M059J (cell line): ENCODE measurements around the gene ADCY5. TPM values are rescaled to one million over a fixed set of nuclear protein-coding genes. Genes with fewer than 3 reads are reported as not detected.

Source experiments
- DNase-seq: peaks from one replicate; pipeline ENCODE4 v3.0.0-alpha.2; 2012; ENCODE audit warnings: low read depth
- total RNA-seq: library from RNA; depleted of rRNA; stranded (reverse); fragments of >200 nt; shearing (Covaris generic); gene quantifications from 2 replicates; pipeline ENCODE4 v1.2.3, GENCODE V29; 2014

The ADCY5 gene
- total RNA-seq, 1 experiment from 2014 or later, result not detected

DNA sequence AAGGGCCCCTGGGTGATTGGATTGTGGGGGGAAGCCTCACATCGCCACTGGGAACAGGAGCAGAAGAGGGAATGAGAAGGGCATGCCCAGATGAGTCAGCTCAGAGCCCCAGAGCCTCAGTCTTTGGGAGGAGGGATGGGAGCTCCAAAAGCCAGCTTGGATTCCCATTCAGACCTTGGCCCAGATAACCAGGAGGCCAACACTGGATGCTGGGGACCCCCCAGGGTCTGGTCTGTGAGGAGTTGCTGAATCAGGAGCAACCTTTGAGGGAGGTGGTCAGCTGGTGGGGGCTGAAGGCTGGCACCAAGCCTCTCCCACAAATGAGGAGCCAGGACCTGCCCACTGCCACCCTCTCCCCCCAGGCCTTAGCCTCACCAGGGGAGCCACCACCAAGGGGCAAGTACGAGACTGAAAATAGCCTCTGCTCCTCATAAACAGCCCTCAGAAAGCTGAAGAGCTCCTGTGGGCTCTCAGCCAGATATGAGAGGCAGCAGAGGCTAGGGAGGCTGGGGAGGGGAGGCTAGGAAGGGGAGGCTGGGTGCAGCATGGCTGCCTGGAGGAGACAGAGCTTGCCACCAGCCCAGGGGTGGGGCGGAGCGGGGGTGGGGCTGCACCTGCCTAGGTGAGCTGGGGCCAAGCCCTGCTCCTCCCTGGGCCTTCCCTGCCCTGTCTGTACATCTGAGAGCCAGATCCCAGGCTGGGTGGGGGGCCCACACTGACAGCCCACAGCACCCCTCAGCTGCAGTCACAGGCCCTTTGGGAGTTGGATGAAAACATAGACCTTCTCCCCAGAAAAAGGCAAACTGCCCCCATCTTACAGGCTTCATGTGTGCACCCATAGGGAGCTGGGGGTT is 147.3 kb downstream of the ADCY5 start:
- no peak for DNase-seq

DNA sequence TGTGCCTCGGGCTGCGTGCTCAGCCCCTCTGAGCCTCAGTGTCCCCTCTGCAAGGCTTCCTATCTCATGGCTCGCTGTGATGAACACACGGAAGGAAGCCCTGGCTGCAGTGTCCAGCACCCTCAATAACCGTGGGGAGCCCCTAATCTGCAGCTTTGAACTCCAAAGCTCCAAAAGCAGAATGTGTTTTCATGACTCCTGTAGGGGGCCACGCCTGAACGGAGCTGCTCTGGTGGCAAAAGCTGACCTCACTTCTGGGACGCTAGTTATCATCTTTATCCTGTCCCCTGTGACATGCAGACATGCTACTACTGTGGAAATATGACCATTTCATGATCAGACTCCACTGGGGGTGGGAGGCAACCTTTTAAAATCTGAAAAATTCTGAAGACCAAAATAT is 148.3 kb downstream of the ADCY5 start:
- DNase-seq, result no peak

DNA sequence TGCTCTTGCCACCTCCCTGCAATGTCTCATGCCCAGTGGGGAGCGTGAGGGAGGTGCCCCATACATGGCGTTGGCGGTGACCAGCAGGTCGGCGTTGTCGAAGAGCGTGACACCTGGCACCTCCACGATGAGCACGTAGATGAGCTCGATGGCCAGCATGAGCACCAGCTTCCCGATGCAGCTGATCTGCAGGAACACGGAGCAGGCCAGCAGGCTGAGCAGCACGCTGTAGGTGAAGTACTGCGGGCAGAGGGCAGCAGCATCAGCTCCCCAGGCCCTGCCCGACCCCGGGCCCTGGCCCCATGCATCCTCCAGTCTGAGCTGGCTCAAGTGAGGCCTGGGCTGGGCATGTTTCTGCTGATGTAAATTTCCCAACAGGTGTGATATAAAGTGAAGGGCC is 148.8 kb downstream of the ADCY5 start:
- DNase-seq, result no peak

DNA sequence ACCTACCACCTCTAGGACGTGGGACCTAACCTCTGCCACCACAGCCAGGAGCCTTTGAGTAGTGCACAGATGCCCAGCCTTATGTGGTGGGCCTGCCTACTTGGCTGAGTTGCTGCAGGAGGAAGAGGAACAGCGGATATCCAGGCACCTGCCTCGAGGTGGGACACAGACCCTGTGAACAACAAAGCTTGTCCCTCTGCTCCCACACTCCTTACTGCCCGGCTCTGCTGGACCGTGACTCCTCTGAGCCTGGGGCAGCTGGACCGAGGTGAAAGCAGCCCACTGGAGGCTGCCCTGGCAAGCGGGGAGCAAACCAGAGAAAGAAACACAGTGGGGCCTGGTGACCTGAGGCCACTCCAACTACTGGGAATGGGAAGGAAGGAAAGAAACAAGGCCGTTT is 149.3 kb downstream of the ADCY5 start:
- no peak for DNase-seq

DNA sequence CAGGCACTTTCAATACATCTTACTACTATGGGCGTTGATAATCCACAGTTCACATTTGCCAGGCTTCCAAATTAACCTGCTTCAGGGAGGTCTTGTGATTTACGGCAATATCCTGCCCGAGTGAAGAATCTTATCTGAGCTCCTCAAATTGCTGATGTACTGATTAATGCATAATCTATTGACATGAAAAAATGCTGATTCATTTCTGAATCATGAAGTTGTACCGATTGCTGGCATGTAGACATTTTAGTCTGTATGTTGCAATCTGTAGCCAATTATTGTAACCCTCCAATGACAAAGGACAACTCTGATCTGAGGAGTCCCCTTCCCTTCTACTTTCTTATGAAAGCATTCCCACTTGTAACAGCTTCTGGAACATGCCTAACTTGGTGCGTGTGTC is 150.0 kb downstream of the ADCY5 start:
- DNase-seq, result no peak

DNA sequence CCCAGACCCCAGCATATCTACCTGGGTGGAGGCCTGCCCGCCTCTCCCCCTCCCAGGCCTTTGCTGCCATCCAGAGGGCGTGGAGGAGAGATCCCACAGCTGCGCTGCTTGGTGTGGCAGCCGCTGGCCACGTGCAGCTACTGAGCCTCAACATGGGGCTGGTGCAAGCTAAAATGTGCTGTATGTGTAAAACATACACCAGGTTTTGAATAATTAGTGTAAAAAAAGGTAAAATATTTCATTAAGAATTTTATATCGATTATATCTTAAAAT is 151.3 kb downstream of the ADCY5 start:
- no peak for DNase-seq

DNA sequence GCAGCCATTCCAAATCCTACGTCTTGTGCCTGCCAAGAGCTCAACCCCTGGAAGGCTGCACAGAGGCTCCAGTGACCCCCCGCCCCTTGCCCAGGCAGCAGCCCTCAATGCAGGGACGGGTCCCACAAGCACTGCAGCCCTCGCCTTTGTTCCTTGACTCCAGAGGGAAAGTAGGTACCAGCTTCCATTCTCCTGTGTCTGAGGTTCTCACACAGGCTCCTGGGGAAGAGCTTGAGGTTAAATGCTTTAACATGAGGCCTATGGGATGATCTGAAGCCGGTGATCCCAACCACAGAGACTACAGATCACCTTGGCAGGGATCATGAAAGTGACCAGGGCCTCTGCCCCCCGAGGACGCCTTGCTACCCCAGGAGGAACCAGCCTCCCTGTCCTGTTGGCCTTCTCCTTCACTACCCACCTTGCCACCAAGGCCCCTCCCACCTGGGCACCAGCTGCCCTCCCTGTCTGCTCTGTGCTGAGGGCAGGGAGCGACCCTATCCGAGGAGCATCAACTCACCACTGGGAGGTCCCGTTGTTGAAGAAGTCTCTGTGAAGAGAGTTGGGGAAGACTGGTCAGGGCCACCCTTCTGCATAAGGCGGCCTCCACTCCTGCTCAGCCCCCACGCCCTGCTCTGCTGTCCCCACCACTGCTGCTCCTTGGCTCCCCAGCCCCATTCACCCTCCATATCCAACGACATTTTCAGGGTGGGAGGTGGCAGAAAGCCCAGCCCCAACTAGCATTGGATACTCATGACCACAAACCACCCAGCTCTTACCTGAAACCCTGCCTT is 151.9 kb downstream of the ADCY5 start:
- no peak for DNase-seq

DNA sequence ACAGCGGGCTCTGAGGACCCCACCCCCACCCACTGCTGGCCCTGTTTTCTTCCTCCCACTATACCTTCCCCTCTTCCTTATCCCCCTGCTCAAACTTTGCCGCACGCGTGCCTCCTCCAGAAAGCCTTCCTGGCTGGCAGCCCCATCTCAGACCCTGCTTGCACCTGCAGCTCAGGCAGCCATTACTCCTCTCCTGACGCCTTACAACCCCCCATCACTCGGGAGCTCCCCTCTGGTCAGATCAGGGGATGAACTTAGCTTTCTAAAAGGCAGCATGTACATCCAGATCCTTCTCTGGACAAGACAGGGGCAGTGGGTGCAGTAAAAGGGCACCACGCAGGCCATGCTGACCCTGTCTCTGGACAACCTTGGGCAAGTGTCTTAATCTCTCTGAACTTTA is 152.6 kb downstream of the ADCY5 start:
- DNase-seq, result no peak

DNA sequence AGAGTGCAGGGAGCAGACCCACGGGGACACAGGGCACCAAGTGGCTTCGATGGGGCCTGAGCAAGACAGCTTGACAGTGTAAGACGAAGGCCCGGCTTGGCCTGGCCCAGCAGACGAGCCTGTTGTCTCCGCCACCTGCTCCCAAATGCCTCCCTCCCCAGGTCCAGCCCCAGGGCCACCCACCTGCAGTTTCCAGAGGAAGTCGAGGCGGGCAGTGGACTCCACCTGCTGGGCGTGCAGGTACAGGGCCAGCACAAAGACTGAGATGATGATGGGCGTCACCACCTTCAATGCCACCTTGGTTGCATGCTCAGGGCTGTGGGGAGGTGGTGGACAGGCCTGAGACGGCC is 153.0 kb downstream of the ADCY5 start:
- no peak for DNase-seq

DNA sequence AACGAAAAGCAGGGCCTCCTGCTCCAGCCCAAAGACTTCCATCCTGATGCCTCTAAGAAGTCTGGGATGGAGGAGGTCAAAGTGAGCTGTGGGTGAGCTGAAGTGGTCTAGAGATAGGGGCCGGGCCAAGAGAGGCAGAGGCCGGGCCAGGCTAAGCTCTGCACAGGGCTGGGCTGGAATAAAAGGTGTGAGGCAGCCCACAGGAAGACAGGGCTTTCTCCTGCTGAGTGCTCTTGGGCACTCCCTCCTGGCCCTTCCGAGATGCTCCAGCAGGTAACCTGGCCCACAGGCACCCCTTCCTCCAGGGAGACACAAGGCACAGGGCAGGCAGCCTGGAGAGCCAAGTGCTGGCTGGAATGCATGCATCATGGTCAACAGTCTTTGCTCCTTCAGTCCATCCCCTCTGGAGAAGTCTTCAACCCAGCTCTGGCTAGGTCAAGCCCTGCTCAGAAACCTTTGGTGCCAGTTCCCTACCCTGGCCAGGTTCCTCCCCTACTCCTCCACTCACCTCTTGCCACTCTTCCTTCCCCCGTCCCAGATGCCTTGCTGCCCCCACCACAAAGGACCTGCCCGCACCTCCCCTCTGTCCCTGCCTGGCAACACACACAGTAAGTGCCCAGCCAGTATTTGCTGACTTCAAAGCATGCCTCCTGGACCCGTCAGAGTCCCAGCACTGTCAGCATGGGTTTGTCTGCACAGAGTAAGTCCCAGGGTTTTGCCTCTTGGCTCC is 153.6 kb downstream of the ADCY5 start:
- DNase-seq, result no peak

DNA sequence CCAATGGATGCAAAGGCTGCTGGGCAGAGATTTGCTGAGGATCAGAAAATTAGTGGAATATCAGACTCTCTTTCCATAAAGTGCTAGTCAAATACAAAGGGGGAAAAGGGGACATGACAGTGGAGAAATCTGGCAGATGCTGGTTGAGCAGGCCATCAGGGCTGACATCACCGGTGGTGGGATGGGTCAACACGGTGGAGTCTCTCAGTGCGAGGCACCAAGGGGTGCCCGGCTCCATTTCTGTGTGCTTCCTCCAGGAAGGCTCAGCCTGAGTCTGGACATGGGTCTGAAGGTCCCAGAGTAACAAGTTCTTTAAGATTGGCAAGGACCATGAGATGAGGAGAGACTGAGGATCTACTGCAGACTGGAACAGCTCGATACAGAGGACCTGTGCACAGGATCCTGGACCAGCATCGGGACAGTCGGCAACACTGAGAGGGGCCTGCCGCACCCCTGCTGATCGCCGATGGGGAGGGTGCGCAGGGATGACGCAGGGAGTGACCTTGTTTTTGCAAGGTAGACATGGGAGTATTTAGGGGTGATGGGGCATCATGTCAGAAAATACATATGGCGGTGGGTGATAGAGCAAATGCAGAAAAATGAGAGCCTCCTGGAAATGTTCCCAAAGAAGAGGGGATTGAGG is 154.5 kb downstream of the ADCY5 start:
- no peak for DNase-seq

DNA sequence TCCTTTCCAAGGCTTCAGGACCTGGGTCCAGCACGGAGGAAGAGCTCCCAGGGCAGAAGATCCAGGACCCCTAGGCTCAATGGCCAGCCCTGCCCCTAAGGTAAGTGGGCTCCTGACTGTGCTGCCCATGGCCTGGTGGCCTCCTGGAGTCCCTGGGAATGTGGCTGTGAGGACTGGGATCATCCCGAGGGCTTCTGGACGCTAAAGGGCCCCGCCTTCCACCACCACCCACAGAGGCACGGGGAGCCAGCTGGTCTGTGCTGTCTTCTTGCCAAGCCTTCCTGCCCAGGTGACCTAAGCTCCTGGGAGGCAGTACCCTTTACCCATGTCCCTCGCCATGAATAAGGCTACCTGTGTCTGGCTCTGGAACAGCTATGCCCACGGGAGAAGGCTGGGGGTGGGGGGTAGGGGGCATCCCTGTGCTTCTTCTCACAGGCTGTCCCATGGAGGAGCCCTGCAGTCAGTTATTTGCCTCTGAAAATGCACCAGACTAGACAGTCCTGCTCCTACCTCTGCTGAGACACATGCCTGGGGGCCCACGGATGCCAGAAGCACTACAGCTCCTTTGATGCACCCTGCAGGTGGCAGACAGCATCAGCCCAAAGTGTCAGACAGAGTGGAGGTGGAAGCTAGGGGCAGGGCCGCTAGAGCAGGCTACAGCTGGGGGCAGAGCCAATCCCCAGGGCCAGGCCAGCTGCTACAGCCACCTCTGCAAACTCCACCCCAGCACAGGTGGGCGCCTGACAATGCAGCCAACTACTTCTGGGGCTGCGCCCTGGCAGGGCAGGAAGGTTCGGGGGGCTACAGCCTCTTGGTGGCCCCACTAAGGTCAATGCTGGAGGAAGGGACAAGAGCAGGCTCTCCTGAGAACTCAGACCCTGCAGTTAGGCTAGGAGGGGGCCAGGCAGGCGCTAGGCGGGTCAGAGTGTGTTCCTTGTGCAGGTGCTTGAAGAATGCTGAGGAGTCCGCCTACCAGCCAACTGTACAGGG is 156.3 kb downstream of the ADCY5 start:
- no peak for DNase-seq

DNA sequence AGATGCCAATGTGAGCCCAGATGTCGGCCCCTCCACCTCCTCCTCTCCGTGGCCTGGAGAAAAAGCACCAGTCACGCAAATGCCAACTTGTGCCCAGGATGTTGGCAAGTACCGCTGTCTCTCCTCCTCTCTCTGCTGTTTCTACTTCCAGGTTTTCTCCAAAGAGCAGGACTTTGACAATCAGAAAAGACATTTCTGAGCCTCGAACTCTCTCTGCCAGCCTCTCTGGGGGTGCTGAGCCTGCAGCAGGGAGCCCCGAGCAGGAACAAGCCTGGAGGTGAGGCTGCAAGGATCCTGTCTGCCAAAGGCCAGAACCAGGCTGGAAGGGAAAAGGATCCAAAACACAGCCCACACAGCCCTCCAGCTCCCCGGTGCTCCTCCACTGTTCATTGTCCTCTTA is 157.5 kb downstream of the ADCY5 start:
- no peak for DNase-seq

DNA sequence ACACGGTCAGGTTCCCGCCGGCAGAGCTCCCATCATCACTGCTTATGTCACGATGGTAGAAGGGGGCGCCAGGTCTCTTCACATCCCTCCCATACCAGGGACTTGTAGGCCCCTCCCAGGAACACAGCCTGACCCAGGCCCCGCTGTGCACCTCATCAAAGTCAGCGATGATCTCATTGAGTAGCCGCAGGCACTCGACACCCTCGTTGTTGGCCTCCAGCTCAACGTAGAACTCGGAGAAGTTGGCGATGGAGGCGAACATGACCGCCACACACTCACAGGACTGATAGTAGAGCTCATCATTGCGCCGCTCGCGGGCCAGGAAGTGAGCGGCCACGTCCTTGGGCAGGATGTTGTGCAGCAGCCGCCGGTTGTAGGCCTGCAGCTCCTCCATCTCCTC is 157.9 kb downstream of the ADCY5 start:
- DNase-seq, result no peak

DNA sequence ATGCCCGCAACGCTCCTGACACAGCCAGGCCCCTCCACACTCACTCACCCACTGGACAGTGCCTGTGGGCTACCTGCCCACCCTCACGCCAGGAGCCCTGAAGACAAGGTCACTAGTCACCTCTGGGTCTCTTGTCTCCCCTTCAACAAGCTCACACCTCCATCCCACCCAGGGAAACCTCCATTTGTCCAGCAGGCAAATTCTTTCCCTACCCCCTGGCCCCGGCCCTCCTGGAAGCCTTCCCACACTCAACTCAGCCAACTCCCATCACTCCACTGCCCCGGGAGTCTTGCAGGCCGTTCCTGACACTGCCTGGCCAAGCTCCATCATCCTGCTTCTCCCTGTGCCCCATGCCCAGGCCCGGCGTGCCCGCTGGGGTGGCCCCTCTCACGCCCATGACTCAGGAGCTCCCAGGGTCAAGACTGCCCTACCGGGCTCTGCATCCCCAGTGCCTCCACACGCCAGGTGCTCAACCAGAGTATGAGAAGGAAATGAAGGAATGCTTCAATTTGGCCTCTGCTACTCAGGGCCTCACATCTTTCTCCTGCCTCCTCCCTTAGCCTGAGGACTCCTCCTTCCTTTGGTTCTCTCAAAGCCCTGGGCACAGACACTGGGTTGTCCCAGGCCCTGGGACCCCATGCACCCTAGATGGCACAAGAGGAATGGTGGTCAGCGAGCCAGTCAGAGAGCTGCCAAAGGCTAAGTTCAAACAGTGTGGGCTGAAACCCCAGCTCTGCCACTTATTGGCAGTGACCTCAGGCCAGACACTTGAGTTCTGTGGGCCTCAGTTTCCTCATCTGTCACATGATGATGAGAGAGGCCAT is 158.6 kb downstream of the ADCY5 start:
- no peak for DNase-seq

DNA sequence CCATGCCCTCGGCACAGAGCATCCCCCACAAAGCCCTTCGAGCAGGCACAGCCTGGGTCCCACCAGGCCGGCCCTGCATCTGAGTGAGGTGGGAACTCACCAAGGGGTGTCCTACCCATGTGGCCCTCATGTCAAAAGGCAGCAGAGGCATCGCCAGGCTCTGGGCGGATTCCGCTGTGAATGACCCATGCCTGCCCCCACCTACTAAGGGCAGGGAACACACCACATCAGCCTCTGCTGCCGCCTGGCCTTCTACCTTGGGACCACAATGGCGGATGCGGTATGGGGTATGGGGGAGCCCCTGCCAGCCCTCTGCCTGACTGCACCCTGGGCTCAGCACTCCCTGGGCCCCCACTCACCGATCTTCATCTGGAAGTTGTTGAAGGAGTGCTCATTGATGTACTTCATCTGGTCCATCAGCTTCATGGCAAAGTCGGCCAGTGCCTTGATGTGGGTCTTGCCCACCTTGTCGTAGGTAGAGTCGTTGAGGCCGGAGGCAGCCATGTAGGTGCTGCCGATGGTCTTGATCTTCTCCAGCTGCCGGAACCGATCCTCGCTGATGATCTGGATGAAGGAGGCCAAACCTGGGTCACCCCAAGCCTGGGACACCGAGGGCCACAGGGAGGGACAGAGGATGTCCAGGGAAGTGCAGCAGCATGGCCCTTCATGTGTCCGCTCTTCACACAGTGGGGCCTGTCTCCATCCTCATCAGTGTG is 159.3 kb downstream of the ADCY5 start:
- no peak for DNase-seq

DNA sequence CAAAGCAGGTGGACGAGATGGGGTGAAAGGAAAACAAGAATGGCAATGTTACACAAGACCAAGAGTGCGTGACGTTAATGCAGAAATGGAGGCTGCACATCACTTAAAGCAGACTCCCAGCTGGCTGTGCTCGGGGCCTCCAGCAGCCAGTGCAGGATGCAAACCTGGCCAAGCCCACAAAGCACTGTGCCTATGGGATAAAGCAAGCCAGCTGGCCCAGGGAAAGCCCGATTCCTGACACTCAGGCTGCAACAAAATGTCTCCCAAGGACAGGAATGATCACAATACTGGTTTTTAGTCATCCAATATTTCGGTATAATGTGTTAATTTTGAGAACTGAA is 161.0 kb downstream of the ADCY5 start:
- DNase-seq, result no peak

DNA sequence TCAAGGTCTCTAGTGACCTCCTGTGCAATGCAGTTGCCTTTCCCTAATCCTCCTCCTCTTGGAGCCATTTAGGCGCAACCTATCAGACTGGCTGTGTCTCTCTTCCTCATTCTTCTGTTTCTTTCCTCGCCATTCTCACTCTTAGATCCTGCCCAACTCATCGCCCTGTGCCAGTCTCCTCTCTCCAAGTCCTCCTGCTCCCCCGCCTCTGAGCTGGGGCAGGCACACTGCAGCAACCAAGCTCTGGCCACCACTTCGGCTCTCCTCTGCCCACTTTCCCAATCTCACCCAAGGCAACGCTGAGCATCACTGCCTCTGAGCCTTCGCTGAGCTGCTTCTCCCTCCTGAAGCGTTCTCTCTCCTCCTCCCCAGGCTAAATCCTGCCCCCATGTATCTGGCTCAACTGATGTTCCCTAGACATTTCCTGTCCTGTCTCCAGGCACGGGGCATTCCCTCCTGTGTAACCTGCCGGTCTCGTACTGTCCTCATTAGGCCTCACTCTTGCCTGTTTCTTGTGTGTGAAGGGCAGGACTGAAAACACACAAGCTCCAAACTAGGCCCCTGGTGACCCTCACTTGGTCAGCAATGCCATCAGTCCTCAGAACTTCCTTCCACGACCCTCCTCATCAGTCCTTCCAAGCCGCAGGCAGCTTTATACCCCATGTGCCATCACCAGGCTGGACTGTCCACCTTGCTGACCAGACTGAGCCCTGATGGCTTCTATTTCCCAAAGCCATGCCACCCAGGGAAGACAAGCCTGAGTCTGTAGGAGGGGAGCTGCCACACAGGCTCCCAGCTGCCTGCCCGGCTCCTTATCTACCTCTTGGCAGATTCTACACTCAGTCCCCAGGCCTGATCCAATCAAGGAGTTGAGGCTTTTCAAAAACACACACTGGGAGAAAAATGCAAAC is 161.6 kb downstream of the ADCY5 start:
- no peak for DNase-seq
